ENCODE measurements around the gene ANO7.

Gene ANO7

GRCh38 chr2:241232736-241233575 is 44.5 kb downstream of the ANO7 start:
- peaks cover 89 to 97% of the 10 kb centered on the region in 2 donors for H3K36me3 ChIP-seq (ENCODE audit: control insufficient read depth in 1 of 2, insufficient read depth in 2 of 2, low read length in 2 of 2)
- no peak overlapping the region for H3K27ac ChIP-seq (ENCODE audit: low read length)
- no peaks in the 10 kb centered on the region for H3K27me3 ChIP-seq (ENCODE audit: low read depth, low read length)
- H3K9me3 ChIP-seq (ENCODE audit: control insufficient read depth in 1 of 2, low read length in 2 of 2) = no peaks in the 10 kb centered on the region
- no peak overlapping the region for H3K4me3 ChIP-seq (ENCODE audit: low read depth in 1 of 2, low read length in 2 of 2)
- H3K4me1 ChIP-seq (ENCODE audit: control insufficient read depth in 1 of 2, insufficient read depth in 2 of 2, low read length in 2 of 2) = no peaks in the 10 kb centered on the region

GRCh38 chr2:241234066-241234790 is 45.8 kb downstream of the ANO7 start:
- no peaks in the 10 kb centered on the region for H3K9me3 ChIP-seq (ENCODE audit: control insufficient read depth in 1 of 2, low read length in 2 of 2)
- no peaks in the 10 kb centered on the region for H3K27me3 ChIP-seq (ENCODE audit: low read depth, low read length)
- no peak overlapping the region for H3K27ac ChIP-seq (ENCODE audit: low read length)
- H3K4me3 ChIP-seq (ENCODE audit: low read depth in 1 of 2, low read length in 2 of 2) = no peak overlapping the region
- H3K4me1 ChIP-seq (ENCODE audit: control insufficient read depth in 1 of 2, insufficient read depth in 2 of 2, low read length in 2 of 2) = no peaks in the 10 kb centered on the region
- H3K36me3 ChIP-seq (ENCODE audit: control insufficient read depth in 1 of 2, insufficient read depth in 2 of 2, low read length in 2 of 2) = peaks cover 89 to 97% of the 10 kb centered on the region in 2 donors

DNA sequence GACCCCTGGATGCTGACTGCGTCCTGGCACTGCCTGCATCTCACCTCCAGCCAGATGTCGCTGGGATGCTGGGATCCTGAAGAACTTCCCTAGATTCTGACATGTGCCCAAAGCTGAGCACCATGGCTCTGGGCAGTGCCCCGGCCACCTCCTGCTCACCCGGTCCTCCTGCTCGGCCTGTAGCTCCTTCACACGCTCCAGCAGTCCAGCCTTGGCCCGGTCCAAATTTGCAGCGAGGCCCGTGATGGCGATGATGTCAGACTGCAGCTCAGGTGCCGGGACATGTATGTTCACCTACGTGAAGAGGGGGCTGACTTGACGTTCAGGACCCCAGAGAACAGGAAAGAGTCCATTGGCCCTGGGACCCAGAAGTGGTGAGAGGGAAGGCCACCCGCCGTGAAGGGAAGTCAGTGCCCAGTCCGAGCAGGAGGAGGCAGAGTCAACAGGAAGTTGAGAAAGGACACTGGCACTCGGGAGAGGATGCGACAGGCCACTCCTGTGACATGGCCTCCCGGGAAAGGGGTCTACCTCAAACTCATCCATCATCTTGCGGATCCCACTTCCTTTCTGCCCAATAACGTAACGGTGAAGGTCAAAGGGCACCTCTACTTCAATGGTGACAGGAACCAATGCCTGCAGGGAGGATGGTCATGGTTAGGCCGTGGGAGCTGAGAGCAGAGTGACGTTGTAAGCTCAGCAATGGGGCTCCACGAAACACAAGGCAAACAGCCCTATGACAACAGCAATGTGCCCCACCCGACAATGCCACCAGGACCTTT is 46.7 kb downstream of the ANO7 start:
- peaks cover 91 to 98% of the 10 kb centered on the region in 2 donors for H3K36me3 ChIP-seq (ENCODE audit: control insufficient read depth in 1 of 2, insufficient read depth in 2 of 2, low read length in 2 of 2)
- no peak overlapping the region for H3K27ac ChIP-seq (ENCODE audit: low read length)

GRCh38 chr2:241235859-241236593 is 47.5 kb downstream of the ANO7 start:
- no peak overlapping the region for H3K27ac ChIP-seq (ENCODE audit: low read length)
- H3K4me3 ChIP-seq (ENCODE audit: low read depth in 1 of 2, low read length in 2 of 2) = no peak overlapping the region
- H3K27me3 ChIP-seq (ENCODE audit: low read depth, low read length) = no peaks in the 10 kb centered on the region
- no peaks in the 10 kb centered on the region for H3K4me1 ChIP-seq (ENCODE audit: control insufficient read depth in 1 of 2, insufficient read depth in 2 of 2, low read length in 2 of 2)
- H3K9me3 ChIP-seq (ENCODE audit: control insufficient read depth in 1 of 2, low read length in 2 of 2) = no peaks in the 10 kb centered on the region
- peaks cover 93 to 96% of the 10 kb centered on the region in 2 donors for H3K36me3 ChIP-seq (ENCODE audit: control insufficient read depth in 1 of 2, insufficient read depth in 2 of 2, low read length in 2 of 2)

More for the DNA sequence above, 46.7 kb downstream of the ANO7 start:
- H3K9me3 ChIP-seq (ENCODE audit: control insufficient read depth in 1 of 2, low read length in 2 of 2) = no peaks in the 10 kb centered on the region
- no peaks in the 10 kb centered on the region for H3K4me1 ChIP-seq (ENCODE audit: control insufficient read depth in 1 of 2, insufficient read depth in 2 of 2, low read length in 2 of 2)
- H3K4me3 ChIP-seq (ENCODE audit: low read depth in 1 of 2, low read length in 2 of 2) = no peak overlapping the region
- H3K27me3 ChIP-seq (ENCODE audit: low read depth, low read length) = no peaks in the 10 kb centered on the region

DNA sequence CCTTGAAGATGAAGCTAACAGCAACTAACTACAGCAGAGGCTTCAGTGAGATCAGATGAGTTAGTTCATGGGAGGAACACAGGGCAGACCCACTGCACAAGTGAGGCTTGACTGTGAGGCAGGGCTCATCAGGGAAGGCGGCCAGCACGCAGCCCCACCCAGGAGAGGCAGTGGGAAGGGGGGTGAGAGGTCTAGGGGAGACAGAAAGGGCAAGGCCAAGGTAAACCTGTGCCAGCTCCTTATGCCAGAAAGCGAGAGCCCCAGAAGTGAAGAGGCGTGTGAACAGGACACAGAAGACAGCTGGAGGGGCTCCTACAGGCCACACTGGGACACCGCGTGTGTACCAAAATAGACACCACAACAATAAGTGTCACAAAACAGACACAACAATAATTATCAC is 48.6 kb downstream of the ANO7 start:
- peaks cover 90 to 92% of the 10 kb centered on the region in 2 donors for H3K36me3 ChIP-seq (ENCODE audit: control insufficient read depth in 1 of 2, insufficient read depth in 2 of 2, low read length in 2 of 2)
- no peak overlapping the region for H3K27ac ChIP-seq (ENCODE audit: low read length)
- H3K27me3 ChIP-seq (ENCODE audit: low read depth, low read length) = no peaks in the 10 kb centered on the region
- no peaks in the 10 kb centered on the region for H3K9me3 ChIP-seq (ENCODE audit: control insufficient read depth in 1 of 2, low read length in 2 of 2)
- H3K4me3 ChIP-seq (ENCODE audit: low read depth in 1 of 2, low read length in 2 of 2) = no peak overlapping the region
- H3K4me1 ChIP-seq (ENCODE audit: control insufficient read depth in 1 of 2, insufficient read depth in 2 of 2, low read length in 2 of 2) = no peaks in the 10 kb centered on the region

- Histone ChIP-seq H3K4me1 (ENCODE audit: control insufficient read depth in 1 of 2, insufficient read depth in 2 of 2, low read length in 2 of 2) (no peaks in the 10 kb centered on the region), H3K27ac (ENCODE audit: low read length) (no peak overlapping the region), H3K9me3 (ENCODE audit: control insufficient read depth in 1 of 2, low read length in 2 of 2) (no peaks in the 10 kb centered on the region), H3K36me3 (ENCODE audit: control insufficient read depth in 1 of 2, insufficient read depth in 2 of 2, low read length in 2 of 2) (peaks cover 92 to 93% of the 10 kb centered on the region in 2 donors), H3K4me3 (ENCODE audit: low read depth in 1 of 2, low read length in 2 of 2) (no peak overlapping the region), H3K27me3 (ENCODE audit: low read depth, low read length) (no peaks in the 10 kb centered on the region)
Measured at GRCh38 chr2:241237949-241238371, 49.5 kb downstream of the ANO7 start.

- Histone ChIP-seq H3K4me3 (ENCODE audit: low read depth in 1 of 2, low read length in 2 of 2) (no peak overlapping the region), H3K27ac (ENCODE audit: low read length) (no peak overlapping the region), H3K27me3 (ENCODE audit: low read depth, low read length) (no peaks in the 10 kb centered on the region), H3K36me3 (ENCODE audit: control insufficient read depth in 1 of 2, insufficient read depth in 2 of 2, low read length in 2 of 2) (peaks cover 92 to 94% of the 10 kb centered on the region in 2 donors), H3K9me3 (ENCODE audit: control insufficient read depth in 1 of 2, low read length in 2 of 2) (no peaks in the 10 kb centered on the region), H3K4me1 (ENCODE audit: control insufficient read depth in 1 of 2, insufficient read depth in 2 of 2, low read length in 2 of 2) (no peaks in the 10 kb centered on the region)
Measured at GRCh38 chr2:241238693-241239198, 50.3 kb downstream of the ANO7 start.

DNA sequence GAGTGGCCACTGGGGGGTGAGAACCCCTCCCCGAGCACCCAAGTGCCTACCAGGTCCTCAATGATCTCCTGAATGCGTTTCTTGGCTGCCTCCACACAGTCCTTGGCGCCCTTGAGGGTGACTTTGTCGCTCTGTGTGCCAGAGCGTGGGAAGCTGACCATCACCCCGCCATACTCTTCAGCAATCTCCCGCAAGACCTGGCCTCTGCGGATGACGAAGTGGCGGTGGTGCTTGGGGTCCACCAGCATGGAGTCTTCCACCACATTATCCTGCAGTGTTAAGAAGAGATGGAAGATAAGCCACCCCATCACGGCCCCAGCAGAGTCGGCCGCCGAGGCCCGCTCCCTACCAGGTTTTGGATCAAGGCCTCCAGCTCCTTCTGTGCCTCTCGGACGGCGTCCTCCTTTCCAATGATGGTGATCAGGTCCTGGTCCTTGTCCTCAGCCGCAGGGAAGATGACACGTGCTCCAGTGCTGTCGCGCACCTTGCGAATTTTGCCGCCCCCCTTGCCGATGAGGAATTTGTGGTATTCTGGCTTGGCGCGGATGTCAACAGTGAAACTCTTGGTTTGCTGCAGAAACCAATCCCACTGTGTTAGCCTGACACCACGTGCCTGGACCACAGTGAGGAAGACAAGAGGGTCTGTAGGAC is 51.2 kb downstream of the ANO7 start:
- Histone ChIP-seq H3K4me3 (ENCODE audit: low read depth in 1 of 2, low read length in 2 of 2) (no peak overlapping the region), H3K9me3 (ENCODE audit: control insufficient read depth in 1 of 2, low read length in 2 of 2) (no peaks in the 10 kb centered on the region), H3K36me3 (ENCODE audit: control insufficient read depth in 1 of 2, insufficient read depth in 2 of 2, low read length in 2 of 2) (peaks cover 87 to 93% of the 10 kb centered on the region in 2 donors), H3K27me3 (ENCODE audit: low read depth, low read length) (no peaks in the 10 kb centered on the region), H3K4me1 (ENCODE audit: control insufficient read depth in 1 of 2, insufficient read depth in 2 of 2, low read length in 2 of 2) (no peaks in the 10 kb centered on the region), H3K27ac (ENCODE audit: low read length) (no peak overlapping the region)

- H3K9me3 ChIP-seq (ENCODE audit: control insufficient read depth in 1 of 2, low read length in 2 of 2) = no peaks in the 10 kb centered on the region
- no peaks in the 10 kb centered on the region for H3K4me1 ChIP-seq (ENCODE audit: control insufficient read depth in 1 of 2, insufficient read depth in 2 of 2, low read length in 2 of 2)
- no peaks in the 10 kb centered on the region for H3K27me3 ChIP-seq (ENCODE audit: low read depth, low read length)
- H3K27ac ChIP-seq (ENCODE audit: low read length) = no peak overlapping the region
- H3K36me3 ChIP-seq (ENCODE audit: control insufficient read depth in 1 of 2, insufficient read depth in 2 of 2, low read length in 2 of 2) = peaks cover 84 to 85% of the 10 kb centered on the region in 2 donors
- no peak overlapping the region for H3K4me3 ChIP-seq (ENCODE audit: low read depth in 1 of 2, low read length in 2 of 2)
Measured at GRCh38 chr2:241240320-241241004, 52.0 kb downstream of the ANO7 start.

- no peaks in the 10 kb centered on the region for H3K27me3 ChIP-seq (ENCODE audit: low read depth, low read length)
- H3K4me1 ChIP-seq (ENCODE audit: control insufficient read depth in 1 of 2, insufficient read depth in 2 of 2, low read length in 2 of 2) = no peaks in the 10 kb centered on the region
- no peak overlapping the region for H3K4me3 ChIP-seq (ENCODE audit: low read depth in 1 of 2, low read length in 2 of 2)
- no peaks in the 10 kb centered on the region for H3K9me3 ChIP-seq (ENCODE audit: control insufficient read depth in 1 of 2, low read length in 2 of 2)
- peaks cover 84% of the 10 kb centered on the region in 2 donors for H3K36me3 ChIP-seq (ENCODE audit: control insufficient read depth in 1 of 2, insufficient read depth in 2 of 2, low read length in 2 of 2)
- H3K27ac ChIP-seq (ENCODE audit: low read length) = no peak overlapping the region
Measured at GRCh38 chr2:241241669-241242068, 53.2 kb downstream of the ANO7 start.

All from muscle layer of duodenum (tissue), 2 donors.